K562 (cell line): ENCODE results near the gene GART. TPM values are rescaled to one million over a fixed set of nuclear protein-coding genes. Genes with fewer than 3 reads are reported as not detected.

Experiments used
- ATAC-seq: fragments of 200-7000 bp; cut with Tn5 transposase; 3 replicates; pipeline ENCODE4 v1.9.1; 2020; ENCODE audit warnings: moderate library complexity
- BruUV-seq: library from RNA; stranded (reverse); fragments of 400-500 nt; replicated peaks from 2 replicates; lab custom pipeline; 2021; lab: Mats Ljungman, UMichigan
- CTCF ChIA-PET: fragments of 300-600 bp; formaldehyde crosslinking; extraction: SDS; loops from one replicate; lab custom pipeline; 2021; ENCODE audit warnings: low intra/inter-chr PET ratio; lab: Yijun Ruan, JAX
- POLR2A ChIA-PET: fragments of 300-600, 350-650 bp; sonication (Branson Sonifier 250); formaldehyde crosslinking; extraction: SDS; loops from one replicate; lab custom pipeline; 2021; ENCODE audit warnings: antibody characterized with exemption, inconsistent platforms; lab: Yijun Ruan, JAX
- DNase-seq, 4 experiments: peaks; one replicate each; pipeline versions ENCODE4 v3.0.0 to v3.0.0-alpha.2; 2011 to 2018; ENCODE audit warnings: low spot score in 3 of 4, mixed read lengths in 3 of 4; ENCODE audit errors: extremely low read depth in 1 of 4
- FAIRE-seq: peaks from 2 replicates; lab custom pipeline; 2011; peaks lifted over from hg19 to GRCh38; lab: Jason Lieb, UNC
- H2AFZ ChIP-seq: 2 replicates; pipeline ENCODE4 v1.6.0; 2011; ENCODE audit warnings: low read depth, low read length, control low read depth, inconsistent platforms
- H3K27ac ChIP-seq: fragments of 200-600 bp; 3 replicates; pipeline ENCODE4 v1.8.0; 2011; ENCODE audit warnings: low read depth, mild to moderate bottlenecking, control low read depth, inconsistent platforms, low read length, moderate library complexity, mixed read lengths; ENCODE audit errors: extremely low read depth
- H3K27me3 ChIP-seq, 2 experiments: fragments of 300-600 bp in 1 of 2; 2 replicates in 1 of 2; 3 replicates in 1 of 2; pipeline versions ENCODE4 v1.6.0 to v1.8.0; 2011; ENCODE audit warnings: inconsistent platforms in 2 of 2, low read length in 2 of 2, mild to moderate bottlenecking in 1 of 2, mixed read lengths in 1 of 2, moderate library complexity in 1 of 2; ENCODE audit not compliant: control insufficient read depth in 2 of 2, insufficient read depth in 2 of 2
- H3K36me3 ChIP-seq: fragments of 300-600 bp; 3 replicates; pipeline ENCODE4 v1.8.0; 2011; ENCODE audit warnings: mild to moderate bottlenecking, low read length, inconsistent platforms; ENCODE audit not compliant: control insufficient read depth, insufficient read depth
- H3K4me1 ChIP-seq, 2 experiments: fragments of 200-600 bp in 1 of 2; replicated peaks in 1 of 2; 2 replicates in 1 of 2; 3 replicates in 1 of 2; pipeline versions ENCODE4 v1.5.1 to v1.8.0; 2011; ENCODE audit warnings: inconsistent platforms in 2 of 2, low read length in 2 of 2, mild to moderate bottlenecking in 1 of 2, mixed read lengths in 1 of 2, moderate library complexity in 1 of 2; ENCODE audit not compliant: control insufficient read depth in 2 of 2, insufficient read depth in 2 of 2
- H3K4me2 ChIP-seq: 2 replicates; pipeline ENCODE4 v1.6.1; 2011; ENCODE audit warnings: low read length, control low read depth, inconsistent platforms, mixed read lengths; ENCODE audit not compliant: insufficient read depth
- H3K4me3 ChIP-seq: fragments of 200-600 bp; sonication (generic), shearing (Covaris generic); 2 replicates; pipeline ENCODE4 v1.5.1; 2016; ENCODE audit warnings: control low read depth, inconsistent platforms
- H3K79me2 ChIP-seq: fragments of 200-600 bp; 3 replicates; pipeline ENCODE4 v1.8.0; 2011; ENCODE audit warnings: low read length, inconsistent platforms; ENCODE audit not compliant: control insufficient read depth, insufficient read depth
- H3K9ac ChIP-seq, 2 experiments: 2 replicates each; pipeline versions ENCODE4 v1.6.0 to v1.6.1; 2011; ENCODE audit warnings: low read depth in 2 of 2, low read length in 2 of 2, control low read depth in 1 of 2, inconsistent platforms in 1 of 2, mild to moderate bottlenecking in 1 of 2, mixed read lengths in 1 of 2; ENCODE audit not compliant: insufficient read depth in 1 of 2
- H3K9me1 ChIP-seq: one replicate; pipeline ENCODE4 v1.6.0; 2011; ENCODE audit warnings: inconsistent platforms, mild to moderate bottlenecking, low read length, moderate library complexity; ENCODE audit not compliant: control insufficient read depth, insufficient read depth
- H3K9me3 ChIP-seq: replicated peaks from 2 replicates; pipeline ENCODE4 v1.5.1; 2011; ENCODE audit warnings: low read depth, low read length, inconsistent platforms; ENCODE audit not compliant: control insufficient read depth, insufficient read depth
- H4K20me1 ChIP-seq: replicated peaks from 2 replicates; pipeline ENCODE4 v1.6.1; 2011; ENCODE audit warnings: low read length, inconsistent platforms, mixed read lengths; ENCODE audit not compliant: control insufficient read depth, insufficient read depth
- ARID1B ChIP-seq: fragments of 450-650 bp; IDR thresholded peaks from 2 replicates; pipeline ENCODE4 v1.6.1; 2016; ENCODE audit warnings: antibody characterized with exemption, mild to moderate bottlenecking, inconsistent platforms
- C11orf30 ChIP-seq: fragments of 450-650 bp; IDR thresholded peaks from 2 replicates; pipeline ENCODE4 v1.6.1; 2016; ENCODE audit warnings: low read depth, mild to moderate bottlenecking
- CBX5 ChIP-seq: IDR thresholded peaks from 2 replicates; pipeline ENCODE4 v1.6.1; 2014; ENCODE audit warnings: low read depth, borderline replicate concordance
- CLOCK ChIP-seq: fragments of 250-450 bp; sonication (Bioruptor Pico); IDR thresholded peaks from 2 replicates; pipeline ENCODE4 v1.4.0; 2020; ENCODE audit warnings: mild to moderate bottlenecking, moderate library complexity, borderline replicate concordance
- ETS2 ChIP-seq: IDR thresholded peaks from 2 replicates; pipeline ENCODE4 v1.6.1; 2016; ENCODE audit warnings: borderline replicate concordance, missing genetic modification characterization, mild to moderate bottlenecking, moderate library complexity, missing compliant biosample characterization; ENCODE audit not compliant: poor library complexity, severe bottlenecking
- GTF2E2 ChIP-seq: fragments of 200-800 bp; sonication (Bioruptor generic); IDR thresholded peaks from 2 replicates; pipeline ENCODE4 v1.6.1; 2016; ENCODE audit warnings: missing genetic modification characterization, missing compliant biosample characterization
- HLTF ChIP-seq: fragments of 450-650 bp; IDR thresholded peaks from 2 replicates; pipeline ENCODE4 v1.6.1; 2016
- MAX ChIP-seq: sonication (generic); formaldehyde crosslinking; IDR thresholded peaks from 2 replicates; pipeline ENCODE4 v1.9.0; 2022; ENCODE audit warnings: mild to moderate bottlenecking, missing genetic modification reagents
- MITF ChIP-seq: IDR thresholded peaks from 2 replicates; pipeline ENCODE4 v1.6.1; 2014; ENCODE audit warnings: antibody characterized with exemption
- MTA2 ChIP-seq: fragments of 450-650 bp; IDR thresholded peaks from 2 replicates; pipeline ENCODE4 v1.6.1; 2016; ENCODE audit warnings: low read depth
- PCBP2 ChIP-seq: fragments of 200-400 bp; formaldehyde crosslinking; IDR thresholded peaks from 2 replicates; pipeline ENCODE4 v1.6.1; 2018; ENCODE audit warnings: low read length, low read depth, mild to moderate bottlenecking, moderate library complexity; ENCODE audit not compliant: poor library complexity, severe bottlenecking
- RNF219 ChIP-seq: fragments of 250-450 bp; sonication (Bioruptor Pico); IDR thresholded peaks from 2 replicates; pipeline ENCODE4 v1.5.0; 2022; ENCODE audit warnings: mild to moderate bottlenecking
- SP1 ChIP-seq: sonication (generic); formaldehyde crosslinking; IDR thresholded peaks from 2 replicates; pipeline ENCODE4 v1.8.1; 2022; ENCODE audit warnings: mild to moderate bottlenecking, missing genetic modification reagents
- ZBTB43 ChIP-seq: sonication (generic); formaldehyde crosslinking; IDR thresholded peaks from 2 replicates; pipeline ENCODE4 v1.8.0; 2023; ENCODE audit warnings: mild to moderate bottlenecking, missing genetic modification reagents
- ZFX ChIP-seq: sonication (generic); formaldehyde crosslinking; IDR thresholded peaks from 2 replicates; pipeline ENCODE4 v1.8.0; 2022; ENCODE audit warnings: mild to moderate bottlenecking, missing genetic modification reagents, moderate library complexity
- WGBS: fragments of 100-300 bp; shearing (Covaris generic); methylation state at CpG from one replicate; pipeline ENCODE4 v1.1.6; 2016; ENCODE audit warnings: low coverage, mixed read lengths; ENCODE audit not compliant: insufficient coverage; ENCODE audit errors: missing lambda C conversion rate; 5-methylcytosine and 5-hydroxymethylcytosine counted together
- in situ Hi-C: fragments of 300-500 bp; cut with MboI; formaldehyde crosslinking; loops from 4 replicates; pipeline ENCODE4 v1.15.0; 2018; ENCODE audit warnings: inconsistent platforms, mixed read lengths
- intact Hi-C: fragments of 100-400 bp; cut with micrococcal nuclease; formaldehyde crosslinking; loops from 2 replicates; pipeline ENCODE4 v1.14.2; 2022
- polyA plus RNA-seq, 8 experiments: library from polyadenylated mRNA; depleted of rRNA in 4 of 8; stranded (reverse) in 5 of 8; unstranded in 3 of 8; fragments of >200 nt; fragmentation: Nextera tagmentation in 2 of 8; fragmentation: Illumina TruSeq in 1 of 8; extraction: Ambion mirVana in 2 of 8; extraction: Trizol in 1 of 8; gene quantifications; 2 replicates each; pipeline versions ENCODE4 v1.2.1 to v1.2.3, GENCODE V29; 2011 to 2014; ENCODE audit warnings: inconsistent platforms in 1 of 8, missing spikeins in 1 of 8
- total RNA-seq, 7 experiments: library from RNA; depleted of rRNA in 6 of 7; stranded (reverse); fragments of >200 nt in 6 of 7; fragmentation: Illumina TruSeq in 2 of 7; extraction: Trizol in 2 of 7; gene quantifications; 2 replicates each; pipeline versions ENCODE4 v1.2.1 to v1.2.3, GENCODE V29; 2011 to 2021; ENCODE audit warnings: low replicate concordance in 1 of 7

Gene GART
- total and polyA plus RNA-seq, 9 of the 15 experiments (the other 6 are each of a cell fraction or from before 2014, with no cell fraction given) = 141 to 429 (median 349) TPM

GRCh38 chr21:33578959-33579542 is 37.1 kb upstream of the GART start:
- peak overlapping the region; percentile 62 for H3K27ac ChIP-seq
- intact Hi-C loops (no loop called here), in situ Hi-C loops (no loop called here)
- no peaks in the 10 kb centered on the region for H3K27me3 ChIP-seq
- H3K4me2 ChIP-seq = no peak overlapping the region
- FAIRE-seq (no peak), DNase-seq (no peak), ATAC-seq (peak; percentile 17)
- no peak overlapping the region for H3K4me3 ChIP-seq
- H2AFZ ChIP-seq = no peak overlapping the region
- H3K79me2 ChIP-seq = no peaks in the 10 kb centered on the region; the same call in 2 of the 3 replicates
- no peaks in the 10 kb centered on the region for H3K9me1 ChIP-seq
- BruUV-seq = no TSS peak
- peaks cover 89% of the 10 kb centered on the region for H3K36me3 ChIP-seq
- H3K9me3 ChIP-seq = no peaks in the 10 kb centered on the region
- H3K9ac ChIP-seq = no peak overlapping the region
- POLR2A ChIA-PET = interaction anchor here (0.6 to 2.2 kb wide), 5 partner anchors 9 to 63 kb away, joined by 3 to 8 read pairs (median 3); partner anchors contain the start of gene DONSON
- CTCF ChIA-PET = no interaction called here
- 84% methylated on average over 7 of the region's 7 CpGs for WGBS
- no peaks in the 10 kb centered on the region for H4K20me1 ChIP-seq
- H3K4me1 ChIP-seq = no peaks in the 10 kb centered on the region; a peak in 1 of 5 replicates
- 0 out of 2 replicates have a peak, but pooled peaks have one; percentile 7 for TF ChIP-seq ARID1B
- no peak for TF ChIP-seq GTF2E2
- no peak for TF ChIP-seq RNF219
- TF ChIP-seq CLOCK (CRISPR knock-in tag) = no peak
- no peak for TF ChIP-seq MTA2
- TF ChIP-seq MITF = no peak
- no peak for TF ChIP-seq SP1 (CRISPR knock-in tag)
- no peak for TF ChIP-seq CBX5
- TF ChIP-seq C11orf30 = peak; percentile 91
- TF ChIP-seq MAX (CRISPR knock-in tag) = no peak
- TF ChIP-seq ZFX (CRISPR knock-in tag) = no peak
- no peak for TF ChIP-seq PCBP2
- TF ChIP-seq ETS2 = no peak
- TF ChIP-seq ZBTB43 (CRISPR knock-in tag) = no peak
- no peak for TF ChIP-seq HLTF
